DMS114 treated with DMSO at 0.1 percent for 48 hours (cell line): ENCODE data around the gene RNASEH2C.
"Not testable (repeated sequence)": the region's sequence is repeated elsewhere in the genome, so short reads cannot be mapped to it uniquely, and the experiment has no call there.

Experiments used
- DNase-seq: peaks from one replicate; lab custom pipeline; 2025; ENCODE audit not compliant: unreplicated experiment; lab: John Stamatoyannopoulos, UW

The RNASEH2C gene

DNA sequence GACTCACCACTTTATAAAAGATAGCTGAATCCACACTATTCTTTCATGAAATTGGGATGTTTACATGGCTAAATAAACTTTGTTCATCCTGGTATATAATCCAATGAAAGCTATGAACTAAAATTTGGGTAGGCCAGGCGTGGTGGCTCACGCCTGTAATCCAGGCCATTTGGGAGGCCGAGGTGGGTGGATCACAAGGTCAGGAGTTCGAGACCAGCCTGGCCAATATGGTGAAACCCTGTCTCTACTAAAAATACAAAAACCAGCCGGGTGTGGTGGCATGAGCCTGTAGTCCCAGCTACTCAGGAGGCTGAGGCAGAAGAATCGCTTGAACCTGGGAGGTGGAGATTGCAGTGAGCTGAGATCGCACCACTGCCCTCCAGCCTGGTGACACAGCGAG, 28.8 kb downstream of the RNASEH2C start:
- DNase-seq: not testable (repeated sequence)

DNA sequence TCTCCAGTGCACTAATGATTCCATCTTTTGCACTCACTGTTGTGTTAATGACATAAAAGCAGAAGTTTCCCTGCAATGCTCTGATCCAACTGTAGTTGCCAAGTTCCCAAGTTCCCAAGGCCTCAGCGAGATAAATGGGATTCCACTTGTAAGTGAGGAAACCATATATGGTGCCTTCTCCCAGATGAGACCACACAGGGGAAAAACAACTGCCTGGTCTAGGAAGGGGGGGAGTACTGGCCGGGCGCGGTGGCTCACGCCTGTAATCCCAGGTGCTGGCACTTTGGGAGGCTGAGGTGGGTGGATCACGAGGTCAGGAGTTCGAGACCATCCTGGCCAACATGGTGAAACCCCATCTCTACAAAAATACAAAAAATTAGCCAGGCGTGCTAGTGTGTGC, 34.6 kb downstream of the RNASEH2C start:
- no peak for DNase-seq

DNA sequence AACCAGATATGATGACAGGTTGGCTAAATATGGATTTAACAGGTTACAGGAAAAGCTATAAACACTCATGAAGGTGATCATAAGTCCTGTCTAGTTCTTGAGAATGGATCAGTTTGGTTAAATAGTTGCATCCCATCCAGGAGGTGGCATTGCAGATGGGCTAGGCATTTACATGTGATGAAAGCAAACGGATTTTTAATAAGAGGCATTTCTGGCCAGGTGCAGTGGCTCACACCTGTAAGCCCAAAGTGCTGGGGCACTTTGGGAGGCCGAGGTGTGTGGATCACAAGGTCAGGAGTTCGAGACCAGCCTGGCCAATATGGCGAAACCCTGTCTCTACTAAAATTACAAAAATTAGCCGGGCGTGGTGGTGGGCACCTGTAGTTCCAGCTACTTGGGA, 37.1 kb downstream of the RNASEH2C start:
- DNase-seq: not testable (repeated sequence)

DNA sequence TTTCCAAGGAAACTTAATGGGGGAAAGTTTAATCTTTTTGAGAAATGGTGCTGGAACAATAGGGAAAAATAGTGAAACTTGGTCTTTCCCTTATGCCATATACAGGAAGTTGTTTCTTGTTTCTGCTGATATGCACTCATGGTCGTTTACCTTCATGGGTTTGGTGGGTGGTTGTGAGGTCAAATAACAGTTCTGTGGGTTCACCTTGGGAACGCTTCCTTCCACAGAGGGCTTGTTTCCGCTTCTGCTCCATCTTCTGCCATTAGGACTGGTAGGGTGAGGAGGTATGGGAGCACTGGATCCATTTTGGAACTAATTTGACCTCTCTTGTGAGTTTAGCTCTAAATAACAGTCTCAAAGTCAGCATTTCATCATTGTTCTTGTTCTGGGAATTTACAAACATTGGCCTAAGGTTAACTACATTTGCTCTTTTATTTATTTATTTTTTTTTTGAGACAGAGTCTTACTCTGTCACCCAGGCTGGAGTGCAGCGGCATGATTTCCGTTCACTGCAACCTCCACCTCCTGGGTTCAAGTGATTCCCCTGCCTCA, 40.3 kb downstream of the RNASEH2C start:
- DNase-seq: no peak

DNA sequence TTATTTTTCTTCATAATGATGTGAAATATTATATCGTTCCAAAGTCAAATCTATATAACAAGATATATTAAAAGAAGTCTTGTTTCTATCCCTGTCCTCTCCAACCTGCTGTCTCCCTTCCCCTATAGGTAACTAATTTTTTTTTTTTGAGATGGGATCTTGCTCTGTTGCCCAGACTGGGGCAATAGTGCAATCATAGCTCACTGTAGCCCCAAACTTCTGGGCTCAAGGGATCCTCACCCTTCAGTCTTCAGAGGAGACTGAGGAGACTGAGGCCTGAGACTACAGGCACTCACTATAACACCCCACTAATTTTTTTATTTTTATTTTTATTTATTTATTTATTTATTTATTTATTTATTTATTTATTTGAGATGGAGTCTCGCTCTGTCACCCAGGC, 47.6 kb downstream of the RNASEH2C start:
- DNase-seq: no peak

DNA sequence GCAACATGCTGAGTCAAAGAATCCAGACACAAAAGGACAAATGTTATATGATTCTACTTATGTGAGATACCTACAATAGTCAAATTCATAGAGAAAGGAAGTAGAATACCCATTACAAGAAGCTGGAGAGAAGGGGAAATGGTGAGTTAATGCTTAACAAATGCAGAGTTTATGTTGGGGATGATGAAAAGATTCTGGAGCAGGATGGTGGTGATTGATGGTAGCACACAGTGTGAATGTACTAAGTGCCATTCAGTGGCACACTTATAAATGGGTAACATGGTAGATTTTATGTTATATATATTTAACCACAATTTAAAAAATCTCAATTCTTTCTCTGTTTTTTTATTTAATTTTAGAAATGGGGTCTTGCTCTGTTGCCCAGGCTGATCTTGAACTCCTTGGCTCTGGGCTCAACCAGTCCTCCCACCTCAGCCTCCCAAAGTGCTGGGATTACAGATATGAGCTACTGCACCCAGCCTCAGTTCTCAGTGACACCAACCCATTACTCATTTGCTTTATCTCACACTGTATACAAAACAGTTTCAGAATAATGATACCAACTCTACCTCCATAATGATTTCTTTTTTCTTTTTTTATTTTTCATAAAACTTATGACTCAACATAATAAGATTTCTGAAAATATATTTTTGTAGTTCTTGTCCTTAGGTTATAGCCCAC, 48.3 kb downstream of the RNASEH2C start:
- DNase-seq: no peak
